GM18519 (cell line): ENCODE data around the gene HOXD13.

Experiments
- ATAC-seq: cut with Tn5 transposase; IDR thresholded peaks from one replicate; pipeline ENCODE4 v1.9.1; 2021; ENCODE audit warnings: mild to moderate bottlenecking, moderate library complexity; ENCODE audit not compliant: unreplicated experiment, low FRiP score

Gene HOXD13

GRCh38 chr2:176117823-176118371, 25.4 kb downstream of the HOXD13 start:
- ATAC-seq: no peak

DNA sequence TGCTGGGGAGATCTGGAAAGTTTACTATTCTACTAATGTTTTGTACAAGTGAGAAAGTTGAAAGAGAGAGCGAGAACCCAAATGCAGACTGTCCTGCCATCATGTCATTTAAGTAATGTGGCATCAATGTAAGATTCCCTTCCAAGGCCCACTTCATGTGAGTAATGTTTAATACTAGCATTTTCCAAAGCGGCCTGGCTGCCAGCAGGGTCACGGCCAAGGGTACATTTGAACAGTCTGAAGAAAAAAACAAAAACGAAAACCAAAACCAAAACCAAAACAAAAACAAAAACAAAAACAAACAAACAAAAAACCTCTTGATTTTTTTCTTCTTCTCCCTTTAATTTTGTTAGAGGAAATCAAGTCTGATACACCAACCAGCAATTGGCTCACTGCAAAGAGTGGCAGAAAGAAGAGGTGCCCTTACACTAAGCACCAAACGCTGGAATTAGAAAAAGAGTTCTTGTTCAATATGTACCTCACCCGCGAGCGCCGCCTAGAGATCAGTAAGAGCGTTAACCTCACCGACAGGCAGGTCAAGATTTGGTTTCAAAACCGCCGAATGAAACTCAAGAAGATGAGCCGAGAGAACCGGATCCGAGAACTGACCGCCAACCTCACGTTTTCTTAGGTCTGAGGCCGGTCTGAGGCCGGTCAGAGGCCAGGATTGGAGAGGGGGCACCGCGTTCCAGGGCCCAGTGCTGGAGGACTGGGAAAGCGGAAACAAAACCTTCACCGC, 26.2 kb downstream of the HOXD13 start:
- ATAC-seq: no peak

GRCh38 chr2:176120364-176121189, 28.1 kb downstream of the HOXD13 start:
- no peak for ATAC-seq

DNA sequence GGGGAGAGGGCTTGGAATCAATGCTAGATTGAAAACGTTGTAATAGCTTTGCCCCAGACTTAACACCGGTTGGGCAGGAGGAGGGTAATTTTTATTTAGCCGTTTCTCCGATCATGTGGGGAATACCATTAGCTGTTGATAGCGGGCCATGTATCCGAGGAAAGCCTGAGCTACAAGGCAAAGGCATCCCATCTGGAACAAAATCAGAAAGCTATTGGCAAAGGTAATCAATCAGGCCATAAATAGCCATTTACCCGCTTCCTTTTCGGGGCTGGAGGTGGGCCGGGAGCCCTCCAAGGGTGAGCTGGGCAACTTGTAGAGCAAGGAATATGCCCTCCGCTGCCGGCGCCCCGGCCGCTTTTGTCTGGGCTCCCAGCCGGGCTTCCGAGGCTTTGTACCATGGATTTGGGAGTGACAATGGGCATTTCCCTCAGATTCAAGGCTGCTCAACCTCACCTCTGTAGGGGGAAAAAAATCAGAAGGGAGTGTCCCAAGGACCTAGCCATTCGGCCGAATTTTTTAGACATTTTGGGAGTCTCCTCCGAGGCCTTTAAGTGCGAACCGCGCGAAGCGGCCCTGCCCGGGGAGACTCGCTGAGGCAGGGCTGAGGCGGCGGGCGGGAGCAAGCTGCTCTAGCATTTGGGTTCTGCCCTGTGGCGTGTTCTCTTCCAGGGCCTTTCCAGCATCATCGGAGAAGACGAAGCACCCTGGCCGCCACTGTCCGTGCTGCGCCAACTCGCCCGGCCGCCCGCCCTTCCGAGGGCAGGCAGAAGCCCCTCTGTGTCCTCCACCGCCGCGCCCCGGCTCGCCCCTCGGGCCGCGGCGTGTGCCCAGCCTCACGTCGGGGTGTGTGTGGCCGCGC, 28.9 kb downstream of the HOXD13 start:
- no peak for ATAC-seq

DNA sequence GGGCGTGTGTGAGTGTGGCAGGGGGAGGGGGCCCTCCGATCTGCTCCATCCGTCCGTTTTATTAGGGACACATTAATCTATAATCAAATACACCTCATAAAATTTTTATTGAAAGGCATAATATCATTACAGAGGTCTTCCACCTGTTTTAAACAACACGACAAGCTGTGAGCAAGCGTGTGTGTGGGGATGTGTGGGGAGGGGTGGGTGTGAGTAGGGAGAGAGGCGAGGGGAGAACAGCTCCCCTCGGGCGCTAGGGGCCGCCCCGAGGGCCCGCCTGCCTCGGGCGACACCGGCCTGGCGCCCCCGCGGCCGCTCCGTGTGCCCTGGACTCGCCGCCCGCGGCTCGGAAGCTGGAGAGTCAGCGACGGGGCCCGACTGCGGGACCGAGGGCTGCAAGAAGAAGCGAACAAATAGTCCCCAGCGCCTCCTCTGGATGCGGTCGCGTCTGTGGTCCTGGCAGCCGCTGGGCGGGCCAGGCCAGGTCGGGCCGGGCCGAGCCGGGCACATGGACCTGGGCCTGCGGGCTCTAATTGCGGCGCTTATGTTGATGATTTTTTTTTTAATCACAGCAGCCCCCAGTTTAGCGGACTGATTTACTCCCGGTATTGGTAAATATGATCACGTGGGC, 29.6 kb downstream of the HOXD13 start:
- ATAC-seq: no peak

DNA sequence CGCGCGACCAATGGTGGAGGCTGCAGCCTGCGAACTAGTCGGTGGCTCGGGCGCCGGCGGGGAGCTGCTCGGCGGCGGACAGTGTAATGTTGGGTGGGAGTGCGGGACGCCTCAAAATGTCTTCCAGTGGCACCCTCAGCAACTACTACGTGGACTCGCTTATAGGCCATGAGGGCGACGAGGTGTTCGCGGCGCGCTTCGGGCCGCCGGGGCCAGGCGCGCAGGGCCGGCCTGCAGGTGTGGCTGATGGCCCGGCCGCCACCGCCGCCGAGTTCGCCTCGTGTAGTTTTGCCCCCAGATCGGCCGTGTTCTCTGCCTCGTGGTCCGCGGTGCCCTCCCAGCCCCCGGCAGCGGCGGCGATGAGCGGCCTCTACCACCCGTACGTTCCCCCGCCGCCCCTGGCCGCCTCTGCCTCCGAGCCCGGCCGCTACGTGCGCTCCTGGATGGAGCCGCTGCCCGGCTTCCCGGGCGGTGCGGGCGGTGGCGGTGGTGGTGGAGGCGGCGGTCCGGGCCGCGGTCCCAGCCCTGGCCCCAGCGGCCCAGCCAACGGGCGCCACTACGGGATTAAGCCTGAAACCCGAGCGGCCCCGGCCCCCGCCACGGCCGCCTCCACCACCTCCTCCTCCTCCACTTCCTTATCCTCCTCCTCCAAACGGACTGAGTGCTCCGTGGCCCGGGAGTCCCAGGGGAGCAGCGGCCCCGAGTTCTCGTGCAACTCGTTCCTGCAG, 30.3 kb downstream of the HOXD13 start, which contains the start of gene HOXD9:
TSS of gene HOXD9 (plus strand) at position 37 of the 728 bp plus-strand sequence. CDS start at position 87, 50 bp downstream.
- ATAC-seq: no peak

DNA sequence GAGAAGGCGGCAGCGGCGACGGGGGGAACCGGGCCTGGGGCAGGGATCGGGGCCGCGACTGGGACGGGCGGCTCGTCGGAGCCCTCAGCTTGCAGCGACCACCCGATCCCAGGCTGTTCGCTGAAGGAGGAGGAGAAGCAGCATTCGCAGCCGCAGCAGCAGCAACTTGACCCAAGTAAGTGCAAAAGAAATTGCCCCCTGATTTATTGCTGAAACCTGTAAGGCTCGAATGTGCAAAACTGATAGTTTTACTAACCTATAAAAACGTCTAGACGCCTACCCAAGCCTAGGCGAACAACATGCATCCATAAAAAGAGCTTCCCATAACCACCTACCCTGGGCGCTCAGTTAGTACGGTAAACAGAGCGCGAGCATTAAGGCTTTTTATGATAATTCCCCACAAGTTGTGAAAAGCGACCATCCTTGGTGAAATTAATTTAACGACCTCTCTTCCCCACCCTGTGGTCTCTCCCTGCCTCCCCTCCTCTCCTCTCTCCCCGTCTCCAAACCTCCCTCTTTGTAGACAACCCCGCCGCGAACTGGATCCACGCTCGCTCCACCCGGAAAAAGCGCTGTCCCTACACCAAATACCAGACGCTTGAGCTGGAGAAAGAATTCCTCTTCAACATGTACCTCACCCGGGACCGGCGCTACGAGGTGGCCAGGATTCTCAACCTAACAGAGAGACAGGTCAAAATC, 31.0 kb downstream of the HOXD13 start:
- no peak for ATAC-seq

DNA sequence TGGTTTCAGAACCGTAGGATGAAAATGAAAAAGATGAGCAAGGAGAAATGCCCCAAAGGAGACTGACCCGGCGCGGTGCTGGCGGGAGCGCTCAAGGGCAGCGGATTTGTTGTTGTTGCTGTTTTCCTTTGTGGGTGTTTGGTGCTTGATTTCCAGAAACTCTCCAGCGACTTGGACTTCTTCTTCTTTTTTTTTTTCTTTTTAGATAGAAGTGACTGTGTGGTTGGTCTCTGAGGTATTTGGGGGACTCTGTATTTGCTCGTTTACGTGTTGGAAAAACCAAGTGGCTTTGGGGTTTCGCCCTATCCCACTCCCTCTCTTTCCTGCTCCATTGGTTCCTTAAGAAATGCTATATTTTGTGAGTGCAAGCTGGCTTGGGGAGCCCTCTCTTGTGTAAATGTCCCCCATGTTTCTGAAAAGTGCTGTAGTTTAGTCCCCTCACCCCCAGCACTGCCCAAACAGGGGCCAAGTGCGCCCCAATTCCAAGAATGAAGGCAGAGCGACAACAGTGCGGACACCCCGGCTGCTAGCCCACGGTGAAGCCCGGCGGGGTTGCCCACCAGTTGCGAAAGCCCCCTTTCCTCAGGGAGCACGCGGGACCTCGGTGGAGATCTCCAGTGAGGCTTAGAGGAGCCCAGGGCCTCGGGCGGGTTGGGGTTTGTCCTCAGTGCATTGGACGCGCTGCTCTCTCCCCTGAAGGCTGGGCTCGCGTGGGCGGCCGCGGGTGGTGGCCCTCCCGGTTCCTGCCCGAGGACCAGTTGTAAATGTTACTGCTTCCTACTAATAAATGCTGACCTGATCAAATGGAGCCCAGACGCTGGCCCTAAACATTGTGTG, 31.8 kb downstream of the HOXD13 start:
- no peak for ATAC-seq

GRCh38 chr2:176124947-176125771, 32.6 kb downstream of the HOXD13 start:
- no peak for ATAC-seq

DNA sequence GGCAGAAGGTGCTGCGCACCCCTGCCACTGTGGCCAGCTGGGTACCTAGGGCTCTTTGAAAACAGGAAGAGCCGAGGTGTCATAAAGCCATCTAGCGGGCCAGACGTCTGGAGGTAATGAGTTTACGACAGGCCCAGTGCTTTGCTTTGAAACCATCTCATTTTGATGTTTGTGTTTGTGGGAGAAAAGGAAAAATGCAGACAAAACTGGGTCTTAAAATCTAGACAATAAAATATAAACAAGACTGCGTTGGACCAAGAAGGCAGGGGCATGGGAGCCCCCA, 33.2 kb downstream of the HOXD13 start:
- no peak for ATAC-seq

GRCh38 chr2:176126929-176127773, 34.6 kb downstream of the HOXD13 start:
- no peak for ATAC-seq

GRCh38 chr2:176127774-176128072, 35.2 kb downstream of the HOXD13 start:
- ATAC-seq: no peak

GRCh38 chr2:176128172-176128981, 35.9 kb downstream of the HOXD13 start:
- ATAC-seq: no peak

DNA sequence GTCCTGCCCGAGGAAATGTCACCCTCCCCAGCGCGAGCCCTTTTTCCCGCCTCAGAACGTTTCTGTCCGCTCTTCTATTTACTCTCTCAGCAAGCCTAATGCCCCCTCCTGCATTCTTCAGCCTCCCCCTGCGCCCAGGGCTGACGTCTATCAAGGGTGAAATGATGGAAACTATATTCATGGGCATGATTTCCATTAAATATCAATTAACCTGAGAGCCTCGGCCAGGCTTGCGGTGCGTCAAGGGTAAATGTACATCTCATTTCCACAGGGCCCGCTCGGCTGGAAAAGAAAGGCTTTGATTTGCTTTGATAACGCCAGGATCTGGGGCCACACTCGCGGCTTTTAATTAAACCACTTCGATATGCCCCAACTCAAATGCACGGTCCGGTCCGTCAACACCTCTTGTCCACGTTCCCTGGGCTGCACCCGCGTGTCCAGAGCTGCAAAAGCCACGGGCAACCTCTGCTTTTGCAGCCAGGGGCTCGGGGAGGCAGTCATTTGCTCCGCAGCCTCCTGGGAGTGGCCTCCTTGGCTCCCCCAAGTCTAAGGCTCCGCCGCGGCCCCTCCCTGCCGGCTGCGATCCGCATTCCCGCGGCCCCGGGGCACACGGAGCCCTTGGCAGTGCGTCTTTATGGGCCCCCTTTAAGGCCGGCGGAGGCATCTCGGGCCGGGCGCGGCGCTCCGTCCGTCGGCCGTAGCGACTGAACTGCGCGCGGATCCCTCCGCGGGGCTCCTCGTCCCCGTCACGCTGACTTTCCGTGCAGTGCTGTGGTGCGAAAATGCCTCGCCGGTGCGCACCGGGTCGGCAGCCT, 36.7 kb downstream of the HOXD13 start, which contains the start of gene HOXD8:
TSS of gene HOXD8 (plus strand) at position 724 of the 815 bp plus-strand sequence. CDS start 662 bp downstream, outside the sequence.
- ATAC-seq: no peak

DNA sequence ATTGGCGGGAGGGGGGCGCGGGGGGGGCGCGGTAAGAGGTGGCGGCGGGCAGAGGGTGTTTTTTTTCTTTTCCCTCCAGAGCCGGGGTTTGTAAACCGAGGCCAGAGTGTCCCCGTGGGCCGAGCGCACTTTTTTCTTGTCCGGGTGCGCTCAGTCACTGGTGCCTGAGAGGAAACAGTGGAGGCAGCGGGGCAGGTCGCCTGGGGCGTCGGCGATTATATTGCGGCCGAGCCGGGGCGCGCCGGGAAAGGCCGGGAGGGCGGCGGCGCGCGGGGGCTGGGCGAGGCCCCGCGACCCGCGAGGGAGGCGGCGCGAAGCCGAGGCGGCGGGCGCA, 37.3 kb downstream of the HOXD13 start:
- ATAC-seq: no peak
